ENCODE data around the gene CDK5RAP2. TPM values are rescaled to one million over a fixed set of nuclear protein-coding genes. Genes with fewer than 3 reads are reported as not detected.

CDK5RAP2 gene
- total and polyA plus RNA-seq, 10 of the 15 experiments (the other 5 are each of a cell fraction or from before 2014, with no cell fraction given): 16.2 to 53.5 (median 34.5) TPM

DNA sequence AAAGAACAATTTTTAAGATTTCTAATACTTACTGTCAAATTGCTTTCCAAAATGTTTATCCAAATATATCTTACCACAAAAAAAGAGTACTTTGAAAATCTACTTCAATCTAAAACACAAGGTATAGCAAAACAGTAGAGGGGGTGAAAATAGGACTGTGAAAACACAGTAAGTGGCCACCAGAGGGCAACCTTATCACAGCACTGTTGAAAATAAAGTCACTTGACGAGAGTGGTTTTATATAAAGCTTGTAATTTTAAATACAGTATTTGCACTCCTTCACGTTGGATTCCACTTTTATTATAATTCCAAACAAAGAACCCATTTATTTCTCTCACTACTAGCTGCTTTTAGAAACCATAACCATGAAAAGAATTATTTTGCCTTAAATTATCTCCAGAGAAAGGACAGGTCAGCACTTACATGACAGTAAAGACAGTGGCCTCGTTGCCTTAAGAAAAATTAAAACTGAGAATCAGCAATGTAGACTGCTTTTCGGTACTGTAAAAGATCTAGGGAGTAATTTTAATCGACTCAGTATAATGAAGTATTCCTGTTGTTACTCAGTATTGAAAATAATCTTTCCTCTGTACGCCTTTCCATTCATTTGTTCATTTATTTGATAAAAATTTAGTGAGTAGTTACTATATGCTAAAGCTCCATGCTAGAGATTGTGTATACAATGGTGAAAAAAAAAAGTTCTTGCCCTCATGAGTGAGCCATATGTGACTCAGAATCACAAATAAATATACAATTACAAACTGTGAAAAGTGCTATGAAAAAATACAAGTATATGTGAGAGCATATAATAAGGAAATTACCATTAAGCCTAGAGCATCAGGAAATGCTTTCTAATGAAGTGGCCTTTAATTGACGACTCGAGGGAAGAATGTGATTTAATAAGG lies 40.0 kb upstream of the CDK5RAP2 start:
- ChIA-PET SMC1A (ENCODE audit: uncharacterized antibody, unreplicated experiment) (interaction anchor here (0.6 to 0.7 kb wide), 3 partner anchors 137 to 441 kb away, joined by 3 read pairs; no protein-coding TSS in a partner anchor), RAD21 (ENCODE audit: unreplicated experiment) (interaction anchor here (0.6 to 1.0 kb wide), 3 partner anchors 130 to 145 kb away, joined by 3 read pairs; no protein-coding TSS in a partner anchor), POLR2A (no interaction called here), CTCF (interaction anchor here (0.7 to 1.4 kb wide), 13 partner anchors 8 to 441 kb away, joined by 3 to 13 read pairs (median 4); no protein-coding TSS in a partner anchor)
- no peak overlapping the region for H3K27ac ChIP-seq (ENCODE audit: control insufficient read depth, insufficient read depth)
- H3K27me3 ChIP-seq (replicated peaks in 1 of 2; ENCODE audit: control insufficient read depth in 2 of 2, insufficient read depth in 2 of 2, low read length in 1 of 2): no peaks in the 10 kb centered on the region
- no peaks in the 10 kb centered on the region for H3K36me3 ChIP-seq (ENCODE audit: control insufficient read depth in 2 of 2, insufficient read depth in 2 of 2, low read length in 1 of 2)
- DNase-seq (ENCODE audit: low read depth, low spot score): peak; percentile 16
- H3K4me1 ChIP-seq (ENCODE audit: control insufficient read depth, insufficient read depth, low read length): no peaks in the 10 kb centered on the region
- no peak overlapping the region for H3K4me2 ChIP-seq (ENCODE audit: control insufficient read depth, insufficient read depth)
- FAIRE-seq: peak; percentile 75
- no peaks in the 10 kb centered on the region for H3K9me3 ChIP-seq (replicated peaks; ENCODE audit: control insufficient read depth, insufficient read depth, low read length)
- no peak overlapping the region for H3K9ac ChIP-seq (ENCODE audit: control insufficient read depth, insufficient read depth, low read length)
- no peaks in the 10 kb centered on the region for H4K20me1 ChIP-seq (ENCODE audit: control insufficient read depth, insufficient read depth)
- 50% methylated on average over 8 of the region's 8 CpGs for WGBS (ENCODE audit: insufficient coverage, insufficient replicate concordance, low lambda C conversion rate, missing lambda C conversion rate)
- no peaks in the 10 kb centered on the region for H3K79me2 ChIP-seq (ENCODE audit: control insufficient read depth, insufficient read depth, low read length)
- in situ Hi-C loops (cut with MboI): no loop called here
- ATAC-seq: peak; percentile 97
- TF ChIP-seq SMC3 (IDR thresholded peaks at IDR 0.05; ENCODE audit: borderline replicate concordance, low read length) (peak; percentile 57; the same call in 1 of the 2 replicates), SUZ12 (IDR thresholded peaks at IDR 0.05; ENCODE audit: unreplicated experiment) (no peak), RAD21 (IDR thresholded peaks at IDR 0.05; ENCODE audit: insufficient read depth, low read depth, low read length) (peak; percentile 78)
- TF ChIP-seq, protein P1, sequence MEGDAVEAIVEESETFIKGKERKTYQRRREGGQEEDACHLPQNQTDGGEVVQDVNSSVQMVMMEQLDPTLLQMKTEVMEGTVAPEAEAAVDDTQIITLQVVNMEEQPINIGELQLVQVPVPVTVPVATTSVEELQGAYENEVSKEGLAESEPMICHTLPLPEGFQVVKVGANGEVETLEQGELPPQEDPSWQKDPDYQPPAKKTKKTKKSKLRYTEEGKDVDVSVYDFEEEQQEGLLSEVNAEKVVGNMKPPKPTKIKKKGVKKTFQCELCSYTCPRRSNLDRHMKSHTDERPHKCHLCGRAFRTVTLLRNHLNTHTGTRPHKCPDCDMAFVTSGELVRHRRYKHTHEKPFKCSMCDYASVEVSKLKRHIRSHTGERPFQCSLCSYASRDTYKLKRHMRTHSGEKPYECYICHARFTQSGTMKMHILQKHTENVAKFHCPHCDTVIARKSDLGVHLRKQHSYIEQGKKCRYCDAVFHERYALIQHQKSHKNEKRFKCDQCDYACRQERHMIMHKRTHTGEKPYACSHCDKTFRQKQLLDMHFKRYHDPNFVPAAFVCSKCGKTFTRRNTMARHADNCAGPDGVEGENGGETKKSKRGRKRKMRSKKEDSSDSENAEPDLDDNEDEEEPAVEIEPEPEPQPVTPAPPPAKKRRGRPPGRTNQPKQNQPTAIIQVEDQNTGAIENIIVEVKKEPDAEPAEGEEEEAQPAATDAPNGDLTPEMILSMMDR (IDR thresholded peaks at IDR 0.05 in 2 of 3, conservative IDR thresholded peaks at IDR 0.05 in 1 of 3; ENCODE audit: control insufficient read depth in 2 of 3, extremely low read depth in 1 of 3, insufficient read depth in 1 of 3, low read depth in 3 of 3, low read length in 3 of 3): peak; percentile 69 to 78 (median 75)
- peak overlapping the region; percentile 11 for H2AFZ ChIP-seq (ENCODE audit: control insufficient read depth, low read depth, low read length)
- H3K4me3 ChIP-seq: no peak overlapping the region
- BruUV-seq (replicated peaks): no TSS peak
- intact Hi-C loops (cut with micrococcal nuclease; ENCODE audit: unreplicated experiment): loop anchor here (5.0 kb wide), 2 partner anchors 92 to 442 kb away; partner anchors contain the start of gene MEGF9
